ENCODE results near the gene CDCP1.

The CDCP1 gene

GRCh38 chr3:45139372-45140140, 6.6 kb downstream of the CDCP1 start:
- Histone ChIP-seq H3K27ac (ENCODE audit: low read depth, low read length) (no peak overlapping the region), H3K4me3 (ENCODE audit: low read depth in 1 of 2, low read length in 2 of 2) (peak overlapping the region in 1 of 2 donors; percentile 7), H3K36me3 (ENCODE audit: control insufficient read depth in 1 of 2, insufficient read depth in 2 of 2, low read length in 2 of 2) (no peaks in the 10 kb centered on the region), H3K27me3 (ENCODE audit: control insufficient read depth in 1 of 2, insufficient read depth in 2 of 2, low read length in 2 of 2) (no peaks in the 10 kb centered on the region), H3K9me3 (ENCODE audit: control insufficient read depth in 1 of 2, low read length in 2 of 2) (no peaks in the 10 kb centered on the region), H3K4me1 (ENCODE audit: control insufficient read depth in 1 of 2, insufficient read depth in 2 of 2, low read length in 2 of 2) (peaks cover 50 to 63% of the 10 kb centered on the region in 2 donors), H3K9ac (ENCODE audit: low read depth in 1 of 2, low read length in 2 of 2) (no peak overlapping the region)

GRCh38 chr3:45137656-45138181, 8.5 kb downstream of the CDCP1 start:
- Histone ChIP-seq H3K4me1 (ENCODE audit: control insufficient read depth in 1 of 2, insufficient read depth in 2 of 2, low read length in 2 of 2) (peaks cover 50 to 51% of the 10 kb centered on the region in 2 donors), H3K36me3 (ENCODE audit: control insufficient read depth in 1 of 2, insufficient read depth in 2 of 2, low read length in 2 of 2) (peaks cover 0 to 1% of the 10 kb centered on the region in 2 donors), H3K4me3 (ENCODE audit: low read depth in 1 of 2, low read length in 2 of 2) (no peak overlapping the region), H3K27me3 (ENCODE audit: control insufficient read depth in 1 of 2, insufficient read depth in 2 of 2, low read length in 2 of 2) (no peaks in the 10 kb centered on the region), H3K27ac (ENCODE audit: low read depth, low read length) (no peak overlapping the region), H3K9ac (ENCODE audit: low read depth in 1 of 2, low read length in 2 of 2) (peak overlapping the region in 1 of 2 donors; percentile 13), H3K9me3 (ENCODE audit: control insufficient read depth in 1 of 2, low read length in 2 of 2) (no peaks in the 10 kb centered on the region)

GRCh38 chr3:45135959-45136358, 10.2 kb downstream of the CDCP1 start:
- Histone ChIP-seq H3K27me3 (ENCODE audit: control insufficient read depth in 1 of 2, insufficient read depth in 2 of 2, low read length in 2 of 2) (no peaks in the 10 kb centered on the region), H3K9ac (ENCODE audit: low read depth in 1 of 2, low read length in 2 of 2) (no peak overlapping the region), H3K36me3 (ENCODE audit: control insufficient read depth in 1 of 2, insufficient read depth in 2 of 2, low read length in 2 of 2) (peaks cover 0 to 5% of the 10 kb centered on the region in 2 donors), H3K4me3 (ENCODE audit: low read depth in 1 of 2, low read length in 2 of 2) (no peak overlapping the region), H3K4me1 (ENCODE audit: control insufficient read depth in 1 of 2, insufficient read depth in 2 of 2, low read length in 2 of 2) (peaks cover 44 to 45% of the 10 kb centered on the region in 2 donors), H3K27ac (ENCODE audit: low read depth, low read length) (no peak overlapping the region), H3K9me3 (ENCODE audit: control insufficient read depth in 1 of 2, low read length in 2 of 2) (no peaks in the 10 kb centered on the region)

- Histone ChIP-seq H3K4me3 (ENCODE audit: low read depth in 1 of 2, low read length in 2 of 2) (no peak overlapping the region), H3K9ac (ENCODE audit: low read depth in 1 of 2, low read length in 2 of 2) (no peak overlapping the region), H3K27me3 (ENCODE audit: control insufficient read depth in 1 of 2, insufficient read depth in 2 of 2, low read length in 2 of 2) (no peaks in the 10 kb centered on the region), H3K9me3 (ENCODE audit: control insufficient read depth in 1 of 2, low read length in 2 of 2) (no peaks in the 10 kb centered on the region), H3K4me1 (ENCODE audit: control insufficient read depth in 1 of 2, insufficient read depth in 2 of 2, low read length in 2 of 2) (peaks cover 34 to 38% of the 10 kb centered on the region in 2 donors), H3K27ac (ENCODE audit: low read depth, low read length) (no peak overlapping the region), H3K36me3 (ENCODE audit: control insufficient read depth in 1 of 2, insufficient read depth in 2 of 2, low read length in 2 of 2) (peaks cover 0 to 5% of the 10 kb centered on the region in 2 donors)
Measured at GRCh38 chr3:45134758-45135521, 11.2 kb downstream of the CDCP1 start.

GRCh38 chr3:45132568-45133211, 13.5 kb downstream of the CDCP1 start:
- Histone ChIP-seq H3K4me3 (ENCODE audit: low read depth in 1 of 2, low read length in 2 of 2) (no peak overlapping the region), H3K4me1 (ENCODE audit: control insufficient read depth in 1 of 2, insufficient read depth in 2 of 2, low read length in 2 of 2) (peaks cover 18 to 25% of the 10 kb centered on the region in 2 donors), H3K9ac (ENCODE audit: low read depth in 1 of 2, low read length in 2 of 2) (no peak overlapping the region), H3K27ac (ENCODE audit: low read depth, low read length) (no peak overlapping the region), H3K36me3 (ENCODE audit: control insufficient read depth in 1 of 2, insufficient read depth in 2 of 2, low read length in 2 of 2) (peaks cover 0 to 5% of the 10 kb centered on the region in 2 donors), H3K27me3 (ENCODE audit: control insufficient read depth in 1 of 2, insufficient read depth in 2 of 2, low read length in 2 of 2) (no peaks in the 10 kb centered on the region), H3K9me3 (ENCODE audit: control insufficient read depth in 1 of 2, low read length in 2 of 2) (no peaks in the 10 kb centered on the region)

GRCh38 chr3:45131201-45131600, 15.0 kb downstream of the CDCP1 start:
- Histone ChIP-seq H3K27me3 (ENCODE audit: control insufficient read depth in 1 of 2, insufficient read depth in 2 of 2, low read length in 2 of 2) (no peaks in the 10 kb centered on the region), H3K9ac (ENCODE audit: low read depth in 1 of 2, low read length in 2 of 2) (no peak overlapping the region), H3K4me1 (ENCODE audit: control insufficient read depth in 1 of 2, insufficient read depth in 2 of 2, low read length in 2 of 2) (peaks cover 19 to 29% of the 10 kb centered on the region in 2 donors), H3K9me3 (ENCODE audit: control insufficient read depth in 1 of 2, low read length in 2 of 2) (no peaks in the 10 kb centered on the region), H3K4me3 (ENCODE audit: low read depth in 1 of 2, low read length in 2 of 2) (no peak overlapping the region), H3K27ac (ENCODE audit: low read depth, low read length) (no peak overlapping the region), H3K36me3 (ENCODE audit: control insufficient read depth in 1 of 2, insufficient read depth in 2 of 2, low read length in 2 of 2) (peaks cover 0 to 5% of the 10 kb centered on the region in 2 donors)

GRCh38 chr3:45130476-45130875, 15.7 kb downstream of the CDCP1 start:
- peaks cover 0 to 5% of the 10 kb centered on the region in 2 donors for H3K36me3 ChIP-seq (ENCODE audit: control insufficient read depth in 1 of 2, insufficient read depth in 2 of 2, low read length in 2 of 2)
- H3K27ac ChIP-seq (ENCODE audit: low read depth, low read length): no peak overlapping the region
- H3K9me3 ChIP-seq (ENCODE audit: control insufficient read depth in 1 of 2, low read length in 2 of 2): no peaks in the 10 kb centered on the region
- H3K4me1 ChIP-seq (ENCODE audit: control insufficient read depth in 1 of 2, insufficient read depth in 2 of 2, low read length in 2 of 2): peaks cover 23 to 27% of the 10 kb centered on the region in 2 donors
- H3K4me3 ChIP-seq (ENCODE audit: low read depth in 1 of 2, low read length in 2 of 2): no peak overlapping the region
- H3K9ac ChIP-seq (ENCODE audit: low read depth in 1 of 2, low read length in 2 of 2): no peak overlapping the region
- no peaks in the 10 kb centered on the region for H3K27me3 ChIP-seq (ENCODE audit: control insufficient read depth in 1 of 2, insufficient read depth in 2 of 2, low read length in 2 of 2)

- Histone ChIP-seq H3K9me3 (ENCODE audit: control insufficient read depth in 1 of 2, low read length in 2 of 2) (no peaks in the 10 kb centered on the region), H3K4me1 (ENCODE audit: control insufficient read depth in 1 of 2, insufficient read depth in 2 of 2, low read length in 2 of 2) (peaks cover 38 to 42% of the 10 kb centered on the region in 2 donors), H3K9ac (ENCODE audit: low read depth in 1 of 2, low read length in 2 of 2) (no peak overlapping the region), H3K36me3 (ENCODE audit: control insufficient read depth in 1 of 2, insufficient read depth in 2 of 2, low read length in 2 of 2) (peaks cover 0 to 5% of the 10 kb centered on the region in 2 donors), H3K4me3 (ENCODE audit: low read depth in 1 of 2, low read length in 2 of 2) (no peak overlapping the region), H3K27ac (ENCODE audit: low read depth, low read length) (no peak overlapping the region), H3K27me3 (ENCODE audit: control insufficient read depth in 1 of 2, insufficient read depth in 2 of 2, low read length in 2 of 2) (no peaks in the 10 kb centered on the region)
Measured at GRCh38 chr3:45128950-45129349, 17.2 kb downstream of the CDCP1 start.

GRCh38 chr3:45127130-45127822, 18.9 kb downstream of the CDCP1 start:
- Histone ChIP-seq H3K9ac (ENCODE audit: low read depth in 1 of 2, low read length in 2 of 2) (no peak overlapping the region), H3K36me3 (ENCODE audit: control insufficient read depth in 1 of 2, insufficient read depth in 2 of 2, low read length in 2 of 2) (no peaks in the 10 kb centered on the region), H3K27ac (ENCODE audit: low read depth, low read length) (no peak overlapping the region), H3K4me1 (ENCODE audit: control insufficient read depth in 1 of 2, insufficient read depth in 2 of 2, low read length in 2 of 2) (peaks cover 51 to 52% of the 10 kb centered on the region in 2 donors), H3K4me3 (ENCODE audit: low read depth in 1 of 2, low read length in 2 of 2) (no peak overlapping the region), H3K27me3 (ENCODE audit: control insufficient read depth in 1 of 2, insufficient read depth in 2 of 2, low read length in 2 of 2) (no peaks in the 10 kb centered on the region), H3K9me3 (ENCODE audit: control insufficient read depth in 1 of 2, low read length in 2 of 2) (no peaks in the 10 kb centered on the region)
